ENCODE measurements around the gene POU3F3. TPM values are rescaled to one million over a fixed set of nuclear protein-coding genes. Genes with fewer than 3 reads are reported as not detected.

POU3F3 gene
- total RNA-seq, 1 experiment from 2014 or later, result not detected

GRCh38 chr2:104871972-104872865 is 18.3 kb downstream of the POU3F3 start:
- Histone ChIP-seq H3K27me3 (ENCODE audit: insufficient read depth, low read length) (peaks cover 4% of the 10 kb centered on the region; the same call in 1 of the 2 replicates), H3K27ac (ENCODE audit: low read depth, low read length) (no peak overlapping the region), H3K9me3 (ENCODE audit: control insufficient read depth in 1 of 2, insufficient read depth in 1 of 2, low read depth in 1 of 2, low read length in 2 of 2) (no peaks in the 10 kb centered on the region), H3K9ac (ENCODE audit: low read length) (no peak overlapping the region), H3K36me3 (ENCODE audit: control insufficient read depth in 1 of 2, insufficient read depth in 2 of 2, low read length in 2 of 2) (no peaks in the 10 kb centered on the region), H4K20me1 (ENCODE audit: insufficient read depth) (no peaks in the 10 kb centered on the region), H3K9me2 (ENCODE audit: insufficient read depth) (no peaks in the 10 kb centered on the region), H2AFZ (ENCODE audit: low read depth, low read length, poor library complexity, severe bottlenecking) (no peak overlapping the region), H3K4me2 (ENCODE audit: low read length) (no peak overlapping the region), H3K4me3 (replicated peaks in 1 of 2; ENCODE audit: low read depth in 1 of 2, low read length in 2 of 2) (no peak overlapping the region), H3K79me2 (ENCODE audit: insufficient read depth, low read length) (no peaks in the 10 kb centered on the region), H3K4me1 (ENCODE audit: control insufficient read depth in 1 of 2, insufficient read depth in 2 of 2, low read length in 2 of 2) (no peaks in the 10 kb centered on the region)
- intact Hi-C loops (cut with micrococcal nuclease), result loop anchor here (5.0 kb wide), 1 partner anchor 1710 kb away; no protein-coding TSS in a partner anchor
- DNase-seq (ENCODE audit: low read depth, low spot score) (no peak), ATAC-seq (no peak)
- ChIA-PET POLR2A (no interaction called here), CTCF (interaction anchor here (1.4 kb wide), 1 partner anchor 23 kb away, joined by 3 read pairs; no protein-coding TSS in a partner anchor), RAD21 (ENCODE audit: low non-redundant PET in 1 of 2, low total read pairs in 2 of 2, uncharacterized antibody in 2 of 2, unreplicated experiment in 2 of 2) (no interaction called here)
- TF ChIP-seq TCF7L2 (IDR thresholded peaks at IDR 0.05; ENCODE audit: borderline replicate concordance, extremely low read depth, insufficient read depth, insufficient read length), result no peak
- no TSS peak for BruUV-seq (replicated peaks)

- no peaks in the 10 kb centered on the region for H4K20me1 ChIP-seq (ENCODE audit: insufficient read depth)
- DNase-seq (ENCODE audit: low read depth, low spot score) (peak; percentile 10), ATAC-seq (peak; percentile 81)
- H3K4me2 ChIP-seq (ENCODE audit: low read length), result no peak overlapping the region
- intact Hi-C loops (cut with micrococcal nuclease), result loop anchor here (5.0 kb wide), 1 partner anchor 1711 kb away; no protein-coding TSS in a partner anchor
- TF ChIP-seq CEBPB (IDR thresholded peaks at IDR 0.05; ENCODE audit: low read depth) (no peak), JUND (IDR thresholded peaks at IDR 0.05) (no peak), CTCF (IDR thresholded peaks at IDR 0.05 in 2 of 3, conservative IDR thresholded peaks at IDR 0.05 in 1 of 3; ENCODE audit: borderline replicate concordance in 1 of 3, insufficient read depth in 1 of 3, low read depth in 2 of 3, low read length in 2 of 3) (peak; percentile 9 to 45 (median 37); a peak in 4 of 6 replicates), RAD21 (IDR thresholded peaks at IDR 0.05; ENCODE audit: low read depth) (peak; percentile 41)
- TF ChIP-seq, protein P1, sequence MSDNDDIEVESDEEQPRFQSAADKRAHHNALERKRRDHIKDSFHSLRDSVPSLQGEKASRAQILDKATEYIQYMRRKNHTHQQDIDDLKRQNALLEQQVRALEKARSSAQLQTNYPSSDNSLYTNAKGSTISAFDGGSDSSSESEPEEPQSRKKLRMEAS (IDR thresholded peaks at IDR 0.05), result no peak
- no peaks in the 10 kb centered on the region for H3K4me1 ChIP-seq (ENCODE audit: control insufficient read depth in 1 of 2, insufficient read depth in 2 of 2, low read length in 2 of 2)
- no peaks in the 10 kb centered on the region for H3K9me2 ChIP-seq (ENCODE audit: insufficient read depth)
- no peak overlapping the region for H2AFZ ChIP-seq (ENCODE audit: low read depth, low read length, poor library complexity, severe bottlenecking)
- no peak overlapping the region for H3K9ac ChIP-seq (ENCODE audit: low read length)
- no peaks in the 10 kb centered on the region for H3K79me2 ChIP-seq (ENCODE audit: insufficient read depth, low read length)
- no peaks in the 10 kb centered on the region for H3K36me3 ChIP-seq (ENCODE audit: control insufficient read depth in 1 of 2, insufficient read depth in 2 of 2, low read length in 2 of 2)
- BruUV-seq (replicated peaks), result no TSS peak
- ChIA-PET POLR2A (no interaction called here), RAD21 (ENCODE audit: low non-redundant PET in 1 of 2, low total read pairs in 2 of 2, uncharacterized antibody in 2 of 2, unreplicated experiment in 2 of 2) (no interaction called here), CTCF (interaction anchor here (1.4 kb wide), 1 partner anchor 24 kb away, joined by 3 read pairs; no protein-coding TSS in a partner anchor)
- H3K27me3 ChIP-seq (ENCODE audit: insufficient read depth, low read length), result peaks cover 4% of the 10 kb centered on the region; the same call in 1 of the 2 replicates
- no peak overlapping the region for H3K27ac ChIP-seq (ENCODE audit: low read depth, low read length)
- no peak overlapping the region for H3K4me3 ChIP-seq (replicated peaks in 1 of 2; ENCODE audit: low read depth in 1 of 2, low read length in 2 of 2)
- H3K9me3 ChIP-seq (ENCODE audit: control insufficient read depth in 1 of 2, insufficient read depth in 1 of 2, low read depth in 1 of 2, low read length in 2 of 2), result no peaks in the 10 kb centered on the region
Measured at GRCh38 chr2:104872866-104873688, 19.2 kb downstream of the POU3F3 start.

Measured in HCT116 (cell line).